ENCODE results near the gene ZNF670.
"Not testable (repeated sequence)": the region's sequence is repeated elsewhere in the genome, so short reads cannot be mapped to it uniquely, and the experiment has no call there.

ZNF670 gene

DNA sequence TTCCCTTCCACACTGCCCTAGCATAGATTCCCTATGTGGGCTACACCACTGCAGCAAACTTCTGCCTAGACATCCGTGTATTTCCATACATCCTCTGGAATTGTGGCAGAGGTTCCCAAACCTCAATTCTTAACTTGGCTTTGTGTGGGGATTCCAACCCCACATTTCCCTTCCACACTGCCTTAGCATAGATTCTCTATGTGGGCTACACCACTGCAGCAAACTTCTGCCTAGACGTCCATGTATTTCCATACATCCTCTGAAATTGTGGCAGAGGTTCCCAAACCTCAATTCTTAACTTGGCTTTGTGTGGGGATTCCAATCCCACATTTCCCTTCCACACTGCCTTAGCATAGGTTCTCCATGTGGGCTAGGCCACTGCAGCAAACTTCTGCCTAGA, 31.4 kb downstream of the ZNF670 start:
- no peak for DNase-seq

DNA sequence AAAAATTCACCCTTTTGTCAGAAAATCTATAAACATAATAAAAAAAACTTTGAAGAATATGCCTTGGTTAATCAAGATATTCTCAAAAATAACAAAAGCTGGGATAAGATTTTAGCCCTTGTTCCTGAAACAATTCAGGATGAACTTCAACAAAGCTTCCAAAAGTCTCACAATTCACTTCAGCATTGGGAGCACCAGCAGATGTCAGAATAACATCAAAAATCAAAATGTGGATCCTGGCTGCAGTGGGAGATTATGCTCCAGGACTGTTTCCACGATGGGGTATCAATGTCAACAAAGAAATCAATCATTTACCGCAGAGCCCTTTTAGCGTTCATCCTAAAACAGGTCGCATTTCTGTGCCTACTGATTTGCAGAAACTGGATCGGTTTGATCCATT, 35.2 kb downstream of the ZNF670 start:
- no peak for DNase-seq

GRCh38 chr1:247037511-247038320, 40.9 kb downstream of the ZNF670 start:
- DNase-seq: no peak

GRCh38 chr1:247032306-247032705, 46.3 kb downstream of the ZNF670 start:
- DNase-seq: not testable (repeated sequence)
